MCF 10A (cell line): ENCODE measurements around the gene ARHGAP45. TPM values are rescaled to one million over a fixed set of nuclear protein-coding genes. Genes with fewer than 3 reads are reported as not detected.

Source experiments
- BruUV-seq: library from RNA; stranded (reverse); fragments of 400-500 nt; replicated peaks from 2 replicates; lab custom pipeline; 2021; lab: Mats Ljungman, UMichigan
- CTCF ChIA-PET: fragments of 300-600 bp; sonication (Branson Sonifier 250); formaldehyde crosslinking; extraction: SDS; loops from one replicate; lab custom pipeline; 2021; ENCODE audit warnings: antibody characterized with exemption, inconsistent platforms; lab: Yijun Ruan, JAX
- POLR2A ChIA-PET: fragments of 300-600, 350-650 bp; sonication (Branson Sonifier 250); formaldehyde crosslinking; extraction: SDS; loops from one replicate; lab custom pipeline; 2020; ENCODE audit warnings: antibody characterized with exemption, inconsistent platforms; lab: Yijun Ruan, JAX
- DNase-seq: peaks from one replicate; pipeline ENCODE4 v3.0.0-alpha.2; 2018; ENCODE audit not compliant: unreplicated experiment
- H3K27ac Mint-ChIP-seq: one replicate; pipeline ENCODE4 v1.8.0; 2022; ENCODE audit warnings: mild to moderate bottlenecking, low read depth, mixed read lengths; ENCODE audit not compliant: unreplicated experiment
- H3K27me3 Mint-ChIP-seq: one replicate; pipeline ENCODE4 v1.8.0; 2022; ENCODE audit warnings: mixed read lengths; ENCODE audit not compliant: insufficient read depth, unreplicated experiment
- H3K36me3 Mint-ChIP-seq: one replicate; pipeline ENCODE4 v1.8.0; 2022; ENCODE audit warnings: mild to moderate bottlenecking, moderate library complexity, mixed read lengths; ENCODE audit not compliant: insufficient read depth, unreplicated experiment
- H3K4me1 Mint-ChIP-seq: one replicate; pipeline ENCODE4 v1.8.0; 2022; ENCODE audit warnings: mixed read lengths; ENCODE audit not compliant: insufficient read depth, unreplicated experiment
- H3K4me3 Mint-ChIP-seq: one replicate; pipeline ENCODE4 v1.8.0; 2022; ENCODE audit warnings: mild to moderate bottlenecking, moderate library complexity, mixed read lengths; ENCODE audit not compliant: unreplicated experiment
- H3K9me3 Mint-ChIP-seq: one replicate; pipeline ENCODE4 v1.8.0; 2022; ENCODE audit warnings: mixed read lengths; ENCODE audit not compliant: unreplicated experiment
- intact Hi-C: fragments of 100-400 bp; cut with micrococcal nuclease; formaldehyde crosslinking; loops from 2 replicates; pipeline ENCODE4 v1.14.1; 2022
- total RNA-seq: library from RNA; stranded (reverse); gene quantifications from 2 replicates; pipeline ENCODE4 v1.2.3, GENCODE V29; 2022
- TF ChIP-seq, protein P1 (sequence below): fragments of 200-600 bp; IDR thresholded peaks from one replicate; pipeline ENCODE4 v1.8.0; 2022; ENCODE audit warnings: antibody characterized with exemption, mild to moderate bottlenecking; ENCODE audit not compliant: unreplicated experiment

Gene ARHGAP45
- total RNA-seq, 1 experiment from 2014 or later, result 15.3 TPM

DNA sequence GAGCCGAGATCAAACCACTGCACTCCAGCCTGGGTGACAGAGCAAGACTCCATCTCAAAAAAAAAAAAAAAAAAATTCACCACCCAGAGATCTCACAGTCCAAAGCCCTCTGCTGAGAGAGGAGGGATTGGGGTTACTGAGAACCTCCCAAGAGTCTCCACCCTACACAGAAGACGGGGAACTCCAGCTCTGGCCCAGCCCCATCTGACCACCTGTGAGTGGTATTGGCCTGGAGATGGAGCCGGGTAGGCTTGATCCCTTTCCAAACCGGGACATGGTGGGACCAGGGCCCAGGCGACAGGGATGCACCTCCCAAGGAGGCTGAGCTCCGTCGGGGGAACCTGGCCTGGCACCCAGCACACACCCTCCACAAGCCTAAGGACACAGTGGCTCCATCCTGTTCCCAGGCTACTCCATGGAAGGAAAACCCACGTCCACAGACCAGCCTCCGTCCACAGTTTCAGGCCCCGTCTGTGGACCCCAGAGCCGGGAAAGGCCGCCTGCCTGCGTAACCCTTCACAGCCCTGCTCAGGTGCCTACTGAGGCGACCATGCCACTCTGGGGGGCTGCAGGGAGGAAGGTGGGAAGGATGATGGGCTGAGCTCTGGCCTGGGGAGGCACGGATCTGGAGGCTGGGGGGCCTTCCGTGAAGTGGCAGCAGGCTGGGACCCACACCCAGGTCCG, 47.9 kb upstream of the ARHGAP45 start:
- intact Hi-C loops, result no loop called here
- Mint-ChIP-seq H3K27me3 (no peaks in the 10 kb centered on the region), H3K4me1 (peaks cover 17% of the 10 kb centered on the region), H3K9me3 (no peaks in the 10 kb centered on the region), H3K4me3 (peak overlapping the region; percentile 86), H3K36me3 (peaks cover 38% of the 10 kb centered on the region), H3K27ac (no peak overlapping the region)
- TF ChIP-seq, protein P1, sequence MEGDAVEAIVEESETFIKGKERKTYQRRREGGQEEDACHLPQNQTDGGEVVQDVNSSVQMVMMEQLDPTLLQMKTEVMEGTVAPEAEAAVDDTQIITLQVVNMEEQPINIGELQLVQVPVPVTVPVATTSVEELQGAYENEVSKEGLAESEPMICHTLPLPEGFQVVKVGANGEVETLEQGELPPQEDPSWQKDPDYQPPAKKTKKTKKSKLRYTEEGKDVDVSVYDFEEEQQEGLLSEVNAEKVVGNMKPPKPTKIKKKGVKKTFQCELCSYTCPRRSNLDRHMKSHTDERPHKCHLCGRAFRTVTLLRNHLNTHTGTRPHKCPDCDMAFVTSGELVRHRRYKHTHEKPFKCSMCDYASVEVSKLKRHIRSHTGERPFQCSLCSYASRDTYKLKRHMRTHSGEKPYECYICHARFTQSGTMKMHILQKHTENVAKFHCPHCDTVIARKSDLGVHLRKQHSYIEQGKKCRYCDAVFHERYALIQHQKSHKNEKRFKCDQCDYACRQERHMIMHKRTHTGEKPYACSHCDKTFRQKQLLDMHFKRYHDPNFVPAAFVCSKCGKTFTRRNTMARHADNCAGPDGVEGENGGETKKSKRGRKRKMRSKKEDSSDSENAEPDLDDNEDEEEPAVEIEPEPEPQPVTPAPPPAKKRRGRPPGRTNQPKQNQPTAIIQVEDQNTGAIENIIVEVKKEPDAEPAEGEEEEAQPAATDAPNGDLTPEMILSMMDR, result no peak
- CTCF ChIA-PET, result interaction anchor here (0.6 to 1.0 kb wide), 4 partner anchors 9 to 222 kb away, joined by 3 to 4 read pairs (median 3); no protein-coding TSS in a partner anchor
- POLR2A ChIA-PET, result interaction anchor here (0.6 to 2.0 kb wide), 11 partner anchors 9 to 209 kb away, joined by 3 to 11 read pairs (median 4); partner anchors contain the start of gene WDR18
- DNase-seq, result no peak
- no TSS peak for BruUV-seq

DNA sequence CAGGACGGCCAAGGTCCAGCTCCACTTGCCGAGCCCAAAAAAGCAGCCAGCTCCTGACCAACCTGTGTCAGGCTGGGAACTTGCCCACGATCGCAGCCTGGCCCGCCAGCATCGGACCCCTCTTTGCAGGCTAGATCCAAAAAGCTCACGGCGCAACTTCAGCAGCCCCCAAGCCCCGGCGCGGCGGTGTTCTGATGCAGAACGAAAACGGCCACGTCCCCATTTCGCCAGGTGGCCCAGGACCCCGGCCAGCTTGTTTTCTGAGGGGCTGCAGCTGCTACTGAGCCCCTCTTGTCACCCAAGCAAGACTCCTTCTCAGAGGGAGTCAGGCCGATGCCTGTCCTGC, 47.4 kb upstream of the ARHGAP45 start:
- Mint-ChIP-seq H3K9me3 (no peaks in the 10 kb centered on the region), H3K27ac (peak overlapping the region; percentile 99), H3K27me3 (no peaks in the 10 kb centered on the region), H3K4me1 (peaks cover 17% of the 10 kb centered on the region), H3K36me3 (peaks cover 36% of the 10 kb centered on the region), H3K4me3 (peak overlapping the region; percentile 86)
- TF ChIP-seq, protein P1, result no peak
- intact Hi-C loops, result no loop called here
- ChIA-PET POLR2A (interaction anchor here (0.7 to 2.3 kb wide), 9 partner anchors 9 to 197 kb away, joined by 3 to 13 read pairs (median 4); partner anchors contain the start of gene WDR18), CTCF (interaction anchor here (0.7 to 0.9 kb wide), 2 partner anchors 97 to 221 kb away, joined by 3 to 4 read pairs; no protein-coding TSS in a partner anchor)
- no peak for DNase-seq
- BruUV-seq, result no TSS peak

DNA sequence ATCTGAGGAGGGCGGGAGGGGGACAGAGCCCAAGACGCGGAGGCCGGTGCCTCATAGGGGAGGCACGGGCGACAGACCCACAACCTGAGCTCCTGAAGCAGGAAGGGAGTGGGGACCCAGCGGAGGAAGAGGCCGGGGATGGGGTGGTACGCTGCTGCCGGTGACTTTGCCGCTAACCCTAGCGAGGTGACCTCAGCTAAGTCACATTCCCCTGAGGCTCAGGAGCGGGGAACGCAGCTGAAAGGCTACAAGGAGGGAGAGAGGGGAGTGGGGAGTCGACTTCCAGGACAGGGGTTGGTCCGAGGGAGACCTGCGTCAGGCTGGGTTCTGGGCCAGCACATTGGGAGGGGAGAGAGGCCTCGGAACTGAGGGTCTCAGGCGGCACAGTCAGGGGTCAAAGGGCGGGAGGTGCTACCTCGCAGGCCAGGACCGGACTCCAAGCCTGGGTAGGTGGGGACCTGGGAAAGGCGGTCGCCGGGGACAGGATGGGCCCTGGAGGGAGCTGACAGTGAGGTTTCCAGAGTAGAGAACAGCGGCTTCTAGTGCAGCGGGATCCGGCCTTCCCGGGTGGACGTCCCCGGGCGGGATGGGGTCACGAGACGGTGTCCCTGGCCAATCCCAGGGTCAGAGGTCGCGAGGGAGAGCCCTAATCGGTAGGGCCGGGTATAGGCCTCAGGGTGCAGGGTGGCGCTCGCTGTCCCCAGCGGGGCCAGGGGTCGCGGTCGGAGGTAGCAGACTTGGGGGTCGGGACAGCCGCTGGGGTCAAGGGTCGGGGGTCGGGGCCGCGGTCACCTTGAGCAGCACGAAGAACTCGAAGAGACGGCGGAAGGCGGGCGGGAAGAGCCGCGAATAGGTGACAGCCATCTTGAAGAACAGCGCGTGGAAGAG, 46.7 kb upstream of the ARHGAP45 start:
- no peak for DNase-seq
- Mint-ChIP-seq H3K27ac (peak overlapping the region; percentile 99), H3K27me3 (no peaks in the 10 kb centered on the region), H3K4me3 (peak overlapping the region; percentile 86), H3K4me1 (peaks cover 17% of the 10 kb centered on the region), H3K36me3 (peaks cover 36% of the 10 kb centered on the region), H3K9me3 (no peaks in the 10 kb centered on the region)
- intact Hi-C loops, result loop anchor here (2.0 kb wide), 1 partner anchor 75 kb away; the partner anchor contains the start of gene POLR2E
- no TSS peak for BruUV-seq
- TF ChIP-seq, protein P1, result no peak
- ChIA-PET POLR2A (interaction anchor here (0.7 to 2.3 kb wide), 11 partner anchors 9 to 196 kb away, joined by 3 to 13 read pairs (median 4); partner anchors contain the start of gene WDR18), CTCF (interaction anchor here (0.6 to 0.7 kb wide), 2 partner anchors 31 to 98 kb away, joined by 3 read pairs; no protein-coding TSS in a partner anchor)
